HEK293T (cell line): ENCODE results near the gene JAG2.

Source experiments
- FOXK2 ChIP-seq: fragments of 450-650 bp; IDR thresholded peaks from 2 replicates; pipeline ENCODE4 v1.6.1; 2016; ENCODE audit warnings: mild to moderate bottlenecking
- L3MBTL2 ChIP-seq: fragments of 450-650 bp; conservative IDR thresholded peaks from 2 replicates; pipeline ENCODE4 v1.6.1; 2016; ENCODE audit warnings: mild to moderate bottlenecking

- TF ChIP-seq FOXK2: no peak
- TF ChIP-seq L3MBTL2: no peak
These were observed 19.5 kb upstream of the JAG2 start for GRCh38 chr14:105187935-105188524.
